ENCODE results near the gene HOGA1.

Gene HOGA1

DNA sequence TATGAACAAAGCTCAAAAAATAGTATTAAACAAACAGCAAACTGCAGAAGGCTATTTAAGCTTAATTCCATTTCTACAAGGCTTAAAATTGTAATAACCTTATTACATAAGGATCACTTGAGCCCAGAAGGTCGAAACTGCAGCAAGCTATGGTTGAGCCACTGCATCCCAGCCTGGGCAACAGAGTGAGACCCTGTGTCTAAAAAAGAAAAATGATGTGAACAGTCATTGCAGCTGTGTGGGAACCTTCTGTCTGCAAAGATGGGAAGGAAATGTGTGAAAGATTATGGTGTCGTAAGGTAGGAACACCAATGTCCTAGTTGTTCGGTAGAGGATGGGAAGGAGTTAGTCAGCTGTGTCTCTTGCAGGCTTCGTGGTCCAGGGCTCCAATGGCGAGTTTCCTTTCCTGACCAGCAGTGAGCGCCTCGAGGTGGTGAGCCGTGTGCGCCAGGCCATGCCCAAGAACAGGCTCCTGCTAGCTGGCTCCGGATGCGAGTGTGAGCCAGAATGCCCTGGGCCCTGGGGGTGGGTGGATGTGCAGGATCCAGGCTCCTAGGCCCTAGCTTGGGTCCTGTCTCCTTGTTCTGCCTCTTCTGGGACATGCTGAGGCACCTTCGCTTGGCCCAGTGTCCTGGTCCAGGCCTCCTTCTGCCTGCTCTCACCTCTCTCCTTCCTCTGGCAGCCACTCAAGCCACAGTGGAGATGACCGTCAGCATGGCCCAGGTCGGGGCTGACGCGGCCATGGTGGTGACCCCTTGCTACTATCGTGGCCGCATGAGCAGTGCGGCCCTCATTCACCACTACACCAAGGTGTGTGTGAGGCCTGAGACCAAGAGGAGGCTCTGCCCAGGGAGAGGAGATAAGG lies 14.4 kb downstream of the HOGA1 start:
- Histone ChIP-seq H3K4me3 (replicated peaks; ENCODE audit: insufficient read depth, low read length) (no peak overlapping the region), H3K27me3 (ENCODE audit: insufficient read depth, poor library complexity, severe bottlenecking) (no peaks in the 10 kb centered on the region), H3K27ac (replicated peaks) (no peak overlapping the region)
- peak in 1 of 2 experiments; percentile 10 for DNase-seq (ENCODE audit: low read depth in 1 of 2, low spot score in 1 of 2)
- TF ChIP-seq POLR2AphosphoS5 (IDR thresholded peaks at IDR 0.05; ENCODE audit: low read depth) (no peak), GABPA (IDR thresholded peaks at IDR 0.05; ENCODE audit: low read depth) (no peak), SPI1 (IDR thresholded peaks at IDR 0.05; ENCODE audit: borderline replicate concordance, low read depth) (no peak), REST (IDR thresholded peaks at IDR 0.05; ENCODE audit: insufficient replicate concordance, low read depth) (no peak)
- TF ChIP-seq, protein P1, sequence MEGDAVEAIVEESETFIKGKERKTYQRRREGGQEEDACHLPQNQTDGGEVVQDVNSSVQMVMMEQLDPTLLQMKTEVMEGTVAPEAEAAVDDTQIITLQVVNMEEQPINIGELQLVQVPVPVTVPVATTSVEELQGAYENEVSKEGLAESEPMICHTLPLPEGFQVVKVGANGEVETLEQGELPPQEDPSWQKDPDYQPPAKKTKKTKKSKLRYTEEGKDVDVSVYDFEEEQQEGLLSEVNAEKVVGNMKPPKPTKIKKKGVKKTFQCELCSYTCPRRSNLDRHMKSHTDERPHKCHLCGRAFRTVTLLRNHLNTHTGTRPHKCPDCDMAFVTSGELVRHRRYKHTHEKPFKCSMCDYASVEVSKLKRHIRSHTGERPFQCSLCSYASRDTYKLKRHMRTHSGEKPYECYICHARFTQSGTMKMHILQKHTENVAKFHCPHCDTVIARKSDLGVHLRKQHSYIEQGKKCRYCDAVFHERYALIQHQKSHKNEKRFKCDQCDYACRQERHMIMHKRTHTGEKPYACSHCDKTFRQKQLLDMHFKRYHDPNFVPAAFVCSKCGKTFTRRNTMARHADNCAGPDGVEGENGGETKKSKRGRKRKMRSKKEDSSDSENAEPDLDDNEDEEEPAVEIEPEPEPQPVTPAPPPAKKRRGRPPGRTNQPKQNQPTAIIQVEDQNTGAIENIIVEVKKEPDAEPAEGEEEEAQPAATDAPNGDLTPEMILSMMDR (IDR thresholded peaks at IDR 0.05; ENCODE audit: insufficient read depth, low read length) = no peak

GRCh38 chr10:97599272-97599619 lies 15.1 kb downstream of the HOGA1 start:
- Histone ChIP-seq H3K27ac (replicated peaks) (no peak overlapping the region), H3K27me3 (ENCODE audit: insufficient read depth, poor library complexity, severe bottlenecking) (no peaks in the 10 kb centered on the region), H3K4me3 (replicated peaks; ENCODE audit: insufficient read depth, low read length) (no peak overlapping the region)
- no peak for DNase-seq (ENCODE audit: low read depth in 1 of 2, low spot score in 1 of 2)
- TF ChIP-seq POLR2AphosphoS5 (IDR thresholded peaks at IDR 0.05; ENCODE audit: low read depth) (no peak), SPI1 (IDR thresholded peaks at IDR 0.05; ENCODE audit: borderline replicate concordance, low read depth) (no peak), GABPA (IDR thresholded peaks at IDR 0.05; ENCODE audit: low read depth) (no peak), REST (IDR thresholded peaks at IDR 0.05; ENCODE audit: insufficient replicate concordance, low read depth) (no peak)
- TF ChIP-seq, protein P1 (IDR thresholded peaks at IDR 0.05; ENCODE audit: insufficient read depth, low read length) = no peak

DNA sequence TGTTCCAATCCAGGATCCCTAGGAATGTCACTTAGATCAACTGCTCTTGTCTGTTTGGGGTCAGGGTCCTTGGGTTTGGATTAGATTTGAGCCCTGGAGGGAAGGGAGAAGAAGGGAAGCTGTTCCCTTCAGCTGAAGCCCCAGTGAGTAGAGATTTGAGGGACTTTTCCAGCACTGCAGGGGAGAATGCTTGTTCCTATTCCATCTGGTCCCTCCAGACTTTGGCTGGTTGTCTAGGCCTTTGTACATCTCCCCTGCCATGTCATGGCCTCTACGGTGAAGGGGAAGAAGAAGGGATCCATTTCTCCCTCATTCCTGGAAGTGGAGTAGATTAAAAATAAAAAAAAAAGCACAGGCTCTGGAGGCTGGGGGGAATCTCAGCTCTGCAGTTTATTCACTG lies 16.4 kb downstream of the HOGA1 start:
- H3K27me3 ChIP-seq (ENCODE audit: insufficient read depth, poor library complexity, severe bottlenecking) = no peaks in the 10 kb centered on the region
- H3K27ac ChIP-seq (replicated peaks) = no peak overlapping the region
- no peak overlapping the region for H3K4me3 ChIP-seq (replicated peaks; ENCODE audit: insufficient read depth, low read length)
- no peak for DNase-seq (ENCODE audit: low read depth in 1 of 2, low spot score in 1 of 2)
- TF ChIP-seq, protein P1 (IDR thresholded peaks at IDR 0.05; ENCODE audit: insufficient read depth, low read length) = no peak
- no peak for TF ChIP-seq POLR2AphosphoS5 (IDR thresholded peaks at IDR 0.05; ENCODE audit: low read depth)
- no peak for TF ChIP-seq REST (IDR thresholded peaks at IDR 0.05; ENCODE audit: insufficient replicate concordance, low read depth)
- TF ChIP-seq GABPA (IDR thresholded peaks at IDR 0.05; ENCODE audit: low read depth) = no peak
- TF ChIP-seq SPI1 (IDR thresholded peaks at IDR 0.05; ENCODE audit: borderline replicate concordance, low read depth) = no peak

All from HL-60 (cell line).